ENCODE measurements around the gene EIF4ENIF1. TPM values are rescaled to one million over a fixed set of nuclear protein-coding genes. Genes with fewer than 3 reads are reported as not detected.
"Not testable (repeated sequence)": the region's sequence is repeated elsewhere in the genome, so short reads cannot be mapped to it uniquely, and the experiment has no call there.

Gene EIF4ENIF1
- total and polyA plus RNA-seq, 2 experiments from 2014 or later, result 10.8 to 13.4 TPM

DNA sequence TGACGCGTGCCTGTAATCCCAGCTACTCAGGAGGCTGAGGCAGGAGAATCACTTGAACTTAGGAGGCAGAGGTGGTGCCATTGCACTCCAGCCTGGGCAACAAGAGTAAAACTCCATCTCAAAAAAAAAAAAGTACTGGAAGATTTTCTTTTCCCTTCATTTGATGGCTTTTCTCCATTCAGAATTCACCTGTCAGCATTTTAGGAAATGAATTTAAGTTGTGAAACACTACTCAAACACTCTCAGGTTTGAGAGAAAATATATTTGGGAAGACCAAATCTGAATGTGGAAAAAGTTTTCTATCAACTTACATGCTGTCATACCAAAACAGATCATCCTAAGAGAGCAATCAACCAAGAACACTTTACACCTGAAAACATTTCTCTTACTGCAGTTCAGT is 2.7 kb downstream of the EIF4ENIF1 start (continued):
- TF ChIP-seq, protein P1, sequence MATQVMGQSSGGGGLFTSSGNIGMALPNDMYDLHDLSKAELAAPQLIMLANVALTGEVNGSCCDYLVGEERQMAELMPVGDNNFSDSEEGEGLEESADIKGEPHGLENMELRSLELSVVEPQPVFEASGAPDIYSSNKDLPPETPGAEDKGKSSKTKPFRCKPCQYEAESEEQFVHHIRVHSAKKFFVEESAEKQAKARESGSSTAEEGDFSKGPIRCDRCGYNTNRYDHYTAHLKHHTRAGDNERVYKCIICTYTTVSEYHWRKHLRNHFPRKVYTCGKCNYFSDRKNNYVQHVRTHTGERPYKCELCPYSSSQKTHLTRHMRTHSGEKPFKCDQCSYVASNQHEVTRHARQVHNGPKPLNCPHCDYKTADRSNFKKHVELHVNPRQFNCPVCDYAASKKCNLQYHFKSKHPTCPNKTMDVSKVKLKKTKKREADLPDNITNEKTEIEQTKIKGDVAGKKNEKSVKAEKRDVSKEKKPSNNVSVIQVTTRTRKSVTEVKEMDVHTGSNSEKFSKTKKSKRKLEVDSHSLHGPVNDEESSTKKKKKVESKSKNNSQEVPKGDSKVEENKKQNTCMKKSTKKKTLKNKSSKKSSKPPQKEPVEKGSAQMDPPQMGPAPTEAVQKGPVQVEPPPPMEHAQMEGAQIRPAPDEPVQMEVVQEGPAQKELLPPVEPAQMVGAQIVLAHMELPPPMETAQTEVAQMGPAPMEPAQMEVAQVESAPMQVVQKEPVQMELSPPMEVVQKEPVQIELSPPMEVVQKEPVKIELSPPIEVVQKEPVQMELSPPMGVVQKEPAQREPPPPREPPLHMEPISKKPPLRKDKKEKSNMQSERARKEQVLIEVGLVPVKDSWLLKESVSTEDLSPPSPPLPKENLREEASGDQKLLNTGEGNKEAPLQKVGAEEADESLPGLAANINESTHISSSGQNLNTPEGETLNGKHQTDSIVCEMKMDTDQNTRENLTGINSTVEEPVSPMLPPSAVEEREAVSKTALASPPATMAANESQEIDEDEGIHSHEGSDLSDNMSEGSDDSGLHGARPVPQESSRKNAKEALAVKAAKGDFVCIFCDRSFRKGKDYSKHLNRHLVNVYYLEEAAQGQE (IDR thresholded peaks at IDR 0.05; ENCODE audit: unreplicated experiment), result no peak
- TF ChIP-seq, protein P2, sequence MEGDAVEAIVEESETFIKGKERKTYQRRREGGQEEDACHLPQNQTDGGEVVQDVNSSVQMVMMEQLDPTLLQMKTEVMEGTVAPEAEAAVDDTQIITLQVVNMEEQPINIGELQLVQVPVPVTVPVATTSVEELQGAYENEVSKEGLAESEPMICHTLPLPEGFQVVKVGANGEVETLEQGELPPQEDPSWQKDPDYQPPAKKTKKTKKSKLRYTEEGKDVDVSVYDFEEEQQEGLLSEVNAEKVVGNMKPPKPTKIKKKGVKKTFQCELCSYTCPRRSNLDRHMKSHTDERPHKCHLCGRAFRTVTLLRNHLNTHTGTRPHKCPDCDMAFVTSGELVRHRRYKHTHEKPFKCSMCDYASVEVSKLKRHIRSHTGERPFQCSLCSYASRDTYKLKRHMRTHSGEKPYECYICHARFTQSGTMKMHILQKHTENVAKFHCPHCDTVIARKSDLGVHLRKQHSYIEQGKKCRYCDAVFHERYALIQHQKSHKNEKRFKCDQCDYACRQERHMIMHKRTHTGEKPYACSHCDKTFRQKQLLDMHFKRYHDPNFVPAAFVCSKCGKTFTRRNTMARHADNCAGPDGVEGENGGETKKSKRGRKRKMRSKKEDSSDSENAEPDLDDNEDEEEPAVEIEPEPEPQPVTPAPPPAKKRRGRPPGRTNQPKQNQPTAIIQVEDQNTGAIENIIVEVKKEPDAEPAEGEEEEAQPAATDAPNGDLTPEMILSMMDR (conservative IDR thresholded peaks at IDR 0.05; ENCODE audit: low read depth in 2 of 2), result no peak
- TF ChIP-seq EZH2phosphoT487 (IDR thresholded peaks at IDR 0.05; ENCODE audit: unreplicated experiment), result no peak
- TF ChIP-seq STAT1 (IDR thresholded peaks at IDR 0.05; ENCODE audit: unreplicated experiment), result no peak
- no peak for TF ChIP-seq ZNF114 (CRISPR knock-in tag; IDR thresholded peaks at IDR 0.05)
- TF ChIP-seq EZH2 (IDR thresholded peaks at IDR 0.05; ENCODE audit: low read depth, unreplicated experiment), result no peak
- no peak for TF ChIP-seq ZNF331 (CRISPR knock-in tag; IDR thresholded peaks at IDR 0.05; ENCODE audit: low read depth)

DNA sequence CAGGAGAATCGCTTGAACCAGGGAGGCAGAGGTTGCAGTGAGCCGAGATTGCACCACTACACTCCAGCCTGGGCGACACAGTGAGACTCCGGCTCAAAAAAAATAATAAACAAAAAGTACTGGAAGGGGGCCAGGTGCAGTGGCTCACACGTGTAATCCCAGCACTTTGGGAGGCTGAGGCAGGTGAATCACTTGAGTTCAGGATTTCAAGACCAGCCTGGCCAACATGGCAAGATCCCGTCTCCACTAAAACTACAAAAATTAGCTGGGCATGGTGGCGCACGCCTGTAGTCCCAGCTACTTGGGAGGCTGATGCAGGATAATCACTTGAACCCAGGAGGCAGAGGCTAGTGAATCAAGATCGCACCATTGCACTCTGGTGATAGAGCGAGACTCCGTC is 3.3 kb downstream of the EIF4ENIF1 start:
- ATAC-seq; H3K27me3 Mint-ChIP-seq (ENCODE audit: insufficient read depth, low read depth, poor library complexity); H2AFZ ChIP-seq; H3K9me2 ChIP-seq (ENCODE audit: insufficient read depth); H3K27ac Mint-ChIP-seq; H3K4me3 ChIP-seq; DNase-seq (ENCODE audit: low spot score); H3K9me3 Mint-ChIP-seq; H3K27me3 ChIP-seq (ENCODE audit: insufficient read depth); H3K4me3 Mint-ChIP-seq; H3K27ac ChIP-seq (ENCODE audit: low read depth); H3K36me3 ChIP-seq (ENCODE audit: insufficient read depth); H3K4me2 ChIP-seq: not testable (repeated sequence)
- Histone ChIP-seq H3F3A (replicated peaks; ENCODE audit: low read depth) (peaks cover 13% of the 10 kb centered on the region), H3K79me2 (replicated peaks; ENCODE audit: insufficient read depth) (peaks cover 34% of the 10 kb centered on the region), H4K20me1 (replicated peaks; ENCODE audit: insufficient read depth) (peaks cover 13% of the 10 kb centered on the region), H3K4me1 (ENCODE audit: insufficient read depth) (peaks cover 22% of the 10 kb centered on the region)
- peaks cover 58% of the 10 kb centered on the region for H3K36me3 Mint-ChIP-seq (ENCODE audit: low read depth)
- H3K4me1 Mint-ChIP-seq, result peaks cover 19% of the 10 kb centered on the region

DNA sequence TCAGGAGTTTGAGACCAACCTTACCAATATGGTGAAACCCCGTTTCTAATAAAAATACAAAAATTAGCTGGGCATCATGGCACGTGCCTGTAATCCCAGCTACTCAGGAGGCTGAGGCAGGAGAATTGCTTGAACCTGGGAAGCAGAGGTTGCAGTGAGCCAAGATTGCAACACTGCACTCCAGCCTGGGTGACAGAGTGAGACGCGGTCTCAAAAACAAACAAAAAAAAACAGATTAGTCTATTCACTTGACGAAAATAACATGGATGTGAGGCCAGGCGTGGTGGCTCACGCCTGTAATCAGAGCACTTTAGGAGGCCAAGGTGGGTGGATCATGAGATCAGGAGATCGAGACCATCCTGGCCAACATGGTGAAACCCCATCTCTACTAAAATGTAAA is 7.2 kb downstream of the EIF4ENIF1 start:
- not testable (repeated sequence) for H3K27me3 Mint-ChIP-seq (ENCODE audit: insufficient read depth, low read depth, poor library complexity); ATAC-seq; H3K36me3 ChIP-seq (ENCODE audit: insufficient read depth); DNase-seq (ENCODE audit: low spot score); H3K4me3 Mint-ChIP-seq; H3K4me1 Mint-ChIP-seq; H3K27me3 ChIP-seq (ENCODE audit: insufficient read depth); H3K27ac Mint-ChIP-seq; H2AFZ ChIP-seq; H3F3A ChIP-seq (replicated peaks; ENCODE audit: low read depth); H3K9me3 Mint-ChIP-seq; H3K4me3 ChIP-seq; H3K27ac ChIP-seq (ENCODE audit: low read depth); H3K4me2 ChIP-seq; H3K4me1 ChIP-seq (ENCODE audit: insufficient read depth); H3K9me2 ChIP-seq (ENCODE audit: insufficient read depth)
- H4K20me1 ChIP-seq (replicated peaks; ENCODE audit: insufficient read depth), result peaks cover 25% of the 10 kb centered on the region
- peaks cover 76% of the 10 kb centered on the region for H3K36me3 Mint-ChIP-seq (ENCODE audit: low read depth)
- H3K79me2 ChIP-seq (replicated peaks; ENCODE audit: insufficient read depth), result peaks cover 43% of the 10 kb centered on the region
